Adrenal gland (tissue), 12 donors: Measurements from ENCODE around the gene CEP112. TPM values are rescaled to one million over a fixed set of nuclear protein-coding genes. Genes with fewer than 3 reads are reported as not detected.

ENCODE experiments used
- DNase-seq, 7 donors: peaks; one replicate each; pipeline ENCODE4 v3.0.0-alpha.2; 2019 to 2020
- H3K27ac ChIP-seq, 5 donors: fragments of 200-600 bp; sonication (generic) in 4 of 5; 1 replicate in 3 of 5; 2 replicates in 2 of 5; pipeline versions ENCODE4 v1.5.1 to v1.8.0; 2016 to 2020; ENCODE audit warnings: mild to moderate bottlenecking in 1 of 5
- H3K27me3 ChIP-seq: fragments of 200-600 bp; 2 replicates; pipeline ENCODE4 v1.8.0; 2021
- H3K36me3 ChIP-seq, 2 donors: fragments of 200-600 bp; replicated peaks in 1 of 2; 1 replicate in 1 of 2; 2 replicates in 1 of 2; pipeline versions ENCODE4 v1.5.1 to v1.8.0; 2018 to 2022
- H3K4me1 ChIP-seq, 2 donors: fragments of 200-600 bp; replicated peaks in 1 of 2; 1 replicate in 1 of 2; 2 replicates in 1 of 2; pipeline versions ENCODE4 v1.5.1 to v1.8.0; 2018 to 2021
- H3K4me3 ChIP-seq, 4 donors: fragments of 200-600 bp; sonication (generic) in 3 of 4; one replicate each; pipeline ENCODE4 v1.5.1; 2016 to 2018
- H3K9me3 ChIP-seq, 3 donors: fragments of 200-600 bp; sonication (generic) in 1 of 3; replicated peaks in 1 of 3; 1 replicate in 2 of 3; 2 replicates in 1 of 3; pipeline versions ENCODE4 v1.5.1 to v1.8.0; 2016 to 2021
- POLR2A ChIP-seq, 2 donors: fragments of 450-650 bp; IDR thresholded peaks; one replicate each; pipeline ENCODE4 v1.6.1; 2017; ENCODE audit warnings: antibody characterized with exemption in 2 of 2, mild to moderate bottlenecking in 2 of 2, moderate library complexity in 1 of 2
- WGBS, 4 donors: extraction: QIAGEN DNeasy Blood & Tissue Kit in 2 of 4; methylation state at CpG; one replicate each; pipeline versions ENCODE4 v1.1.5 to v1.1.7; 2013 to 2017; 5-methylcytosine and 5-hydroxymethylcytosine counted together
- intact Hi-C, 2 donors: fragments of 100-400 bp; cut with DNase I; formaldehyde crosslinking; loops; one replicate each; pipeline versions ENCODE4 v1.14.1 to v1.15.0; 2022 to 2023
- polyA plus RNA-seq, 3 donors: library from polyadenylated mRNA; stranded (reverse); fragments of 200-250 nt in 2 of 3; fragments of 350-450 nt in 1 of 3; fragmentation: Illumina TruSeq in 1 of 3; extraction: RNeasy Lipid Tissue Mini Kit (QIAGEN cat#74804) in 1 of 3; gene quantifications; one replicate each; pipeline ENCODE4 v1.2.3, GENCODE V29; 2013 to 2014
- total RNA-seq, 9 donors: library from RNA; depleted of rRNA in 4 of 9; stranded (reverse); fragments of >200 nt in 4 of 9; fragments of 120-200 nt in 1 of 9; fragmentation: NEBNext Ultra II Directional in 1 of 9; extraction: Animal tissue kit (Norgen Biotek cat#: 25700) in 1 of 9; gene quantifications; one replicate each; pipeline versions ENCODE4 v1.1.0 to v1.2.4, GENCODE V29; 2013 to 2023
- TF ChIP-seq, protein P1 (sequence below), 6 experiments: fragments of 450-650 bp in 4 of 6; fragments of 200-600 bp in 2 of 6; sonication (generic) in 1 of 6; IDR thresholded peaks; 1 replicate in 5 of 6; 2 replicates in 1 of 6; pipeline versions ENCODE4 v1.5.1 to v1.8.0; 2016 to 2021; ENCODE audit warnings: antibody characterized with exemption in 6 of 6, mild to moderate bottlenecking in 2 of 6, moderate library complexity in 1 of 6
- donor health status: healthy with polysubstance abuse.
- donor health status: Bipolar disorder and iron deficiency.
- donor health status: DM: yes; HTN: yes; CAD: no.
- donor health status: DM: no; HTN: no; CAD: no.
- donor health status: DM: no; HTN: no; CAD: no.
- donor health status: DM: yes; HTN: yes; CAD: no.

The CEP112 gene
- total and polyA plus RNA-seq, 12 donors: 4.2 to 24.1 (median 9.6) TPM

DNA sequence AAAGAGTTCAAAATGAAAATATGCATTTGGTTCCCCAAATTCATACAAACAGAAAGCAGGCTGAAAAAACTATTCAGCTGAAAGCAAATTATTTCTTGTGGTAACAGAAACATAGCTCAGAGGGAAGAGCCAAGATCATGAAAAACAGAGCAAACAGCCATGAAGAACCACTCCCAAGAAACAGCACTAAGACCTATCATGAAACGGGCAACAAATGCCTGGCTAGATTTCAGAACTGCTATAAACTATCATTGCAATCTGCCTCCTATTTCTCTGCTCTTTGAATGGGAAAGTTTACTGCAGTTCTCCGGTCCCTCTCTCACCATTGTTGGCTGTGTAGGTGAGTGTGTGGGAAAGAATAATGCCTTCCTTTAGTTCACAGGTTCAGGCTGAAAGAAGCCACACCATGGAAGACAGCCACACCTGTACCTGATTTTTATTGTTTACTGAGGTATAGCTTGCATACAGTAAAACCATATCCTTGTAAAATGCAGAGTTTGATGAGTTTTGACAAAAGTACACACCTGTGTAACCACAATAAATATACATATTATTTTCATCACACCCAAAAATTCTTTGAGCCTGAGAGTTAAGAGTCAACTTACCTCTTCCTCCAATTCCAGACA is 48.2 kb downstream of the CEP112 start:
- Histone ChIP-seq H3K4me3 (no peak overlapping the region), H3K9me3 (no peaks in the 10 kb centered on the region), H3K36me3 (no peaks in the 10 kb centered on the region), H3K4me1 (no peaks in the 10 kb centered on the region), H3K27me3 (no peaks in the 10 kb centered on the region), H3K27ac (no peak overlapping the region)
- TF ChIP-seq POLR2A (IDR thresholded peaks at IDR 0.05): no peak
- TF ChIP-seq, protein P1, sequence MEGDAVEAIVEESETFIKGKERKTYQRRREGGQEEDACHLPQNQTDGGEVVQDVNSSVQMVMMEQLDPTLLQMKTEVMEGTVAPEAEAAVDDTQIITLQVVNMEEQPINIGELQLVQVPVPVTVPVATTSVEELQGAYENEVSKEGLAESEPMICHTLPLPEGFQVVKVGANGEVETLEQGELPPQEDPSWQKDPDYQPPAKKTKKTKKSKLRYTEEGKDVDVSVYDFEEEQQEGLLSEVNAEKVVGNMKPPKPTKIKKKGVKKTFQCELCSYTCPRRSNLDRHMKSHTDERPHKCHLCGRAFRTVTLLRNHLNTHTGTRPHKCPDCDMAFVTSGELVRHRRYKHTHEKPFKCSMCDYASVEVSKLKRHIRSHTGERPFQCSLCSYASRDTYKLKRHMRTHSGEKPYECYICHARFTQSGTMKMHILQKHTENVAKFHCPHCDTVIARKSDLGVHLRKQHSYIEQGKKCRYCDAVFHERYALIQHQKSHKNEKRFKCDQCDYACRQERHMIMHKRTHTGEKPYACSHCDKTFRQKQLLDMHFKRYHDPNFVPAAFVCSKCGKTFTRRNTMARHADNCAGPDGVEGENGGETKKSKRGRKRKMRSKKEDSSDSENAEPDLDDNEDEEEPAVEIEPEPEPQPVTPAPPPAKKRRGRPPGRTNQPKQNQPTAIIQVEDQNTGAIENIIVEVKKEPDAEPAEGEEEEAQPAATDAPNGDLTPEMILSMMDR (IDR thresholded peaks at IDR 0.05): no peak
- intact Hi-C loops: no loop called here
- 88 to 96% (median 92%) methylated on average over 2 of the region's 2 CpGs for WGBS, 4 donors
- DNase-seq: no peak

GRCh38 chr17:66142428-66142827 is 49.5 kb downstream of the CEP112 start:
- no peak overlapping the region for H3K4me3 ChIP-seq
- no peak overlapping the region for H3K27ac ChIP-seq
- no peaks in the 10 kb centered on the region for H3K4me1 ChIP-seq
- H3K36me3 ChIP-seq: no peaks in the 10 kb centered on the region
- intact Hi-C loops: no loop called here
- DNase-seq: no peak
- no peaks in the 10 kb centered on the region for H3K27me3 ChIP-seq
- TF ChIP-seq POLR2A (IDR thresholded peaks at IDR 0.05): no peak
- TF ChIP-seq, protein P1 (IDR thresholded peaks at IDR 0.05): no peak
- WGBS, 4 donors: 88 to 96% (median 95%) methylated on average over 7 of the region's 7 CpGs
- H3K9me3 ChIP-seq: no peaks in the 10 kb centered on the region

GRCh38 chr17:66138120-66138519 is 53.8 kb downstream of the CEP112 start:
- WGBS, 4 donors: 88 to 97% (median 91%) methylated on average over 3 of the region's 3 CpGs
- H3K4me3 ChIP-seq: no peak overlapping the region
- no peaks in the 10 kb centered on the region for H3K27me3 ChIP-seq
- no peak for DNase-seq
- no peaks in the 10 kb centered on the region for H3K36me3 ChIP-seq
- H3K4me1 ChIP-seq: no peaks in the 10 kb centered on the region
- intact Hi-C loops: no loop called here
- TF ChIP-seq, protein P1 (IDR thresholded peaks at IDR 0.05): no peak
- TF ChIP-seq POLR2A (IDR thresholded peaks at IDR 0.05): no peak
- no peak overlapping the region for H3K27ac ChIP-seq
- H3K9me3 ChIP-seq: no peaks in the 10 kb centered on the region

GRCh38 chr17:66135896-66136295 is 56.0 kb downstream of the CEP112 start:
- 91 to 97% (median 92%) methylated on average over 3 of the region's 3 CpGs for WGBS, 4 donors
- Histone ChIP-seq H3K27me3 (no peaks in the 10 kb centered on the region), H3K9me3 (no peaks in the 10 kb centered on the region), H3K27ac (no peak overlapping the region), H3K4me3 (no peak overlapping the region), H3K4me1 (no peaks in the 10 kb centered on the region), H3K36me3 (no peaks in the 10 kb centered on the region)
- DNase-seq: no peak
- intact Hi-C loops: no loop called here
- TF ChIP-seq, protein P1 (IDR thresholded peaks at IDR 0.05): no peak
- TF ChIP-seq POLR2A (IDR thresholded peaks at IDR 0.05): no peak
